ENCODE results near the gene EHBP1L1.

DNA sequence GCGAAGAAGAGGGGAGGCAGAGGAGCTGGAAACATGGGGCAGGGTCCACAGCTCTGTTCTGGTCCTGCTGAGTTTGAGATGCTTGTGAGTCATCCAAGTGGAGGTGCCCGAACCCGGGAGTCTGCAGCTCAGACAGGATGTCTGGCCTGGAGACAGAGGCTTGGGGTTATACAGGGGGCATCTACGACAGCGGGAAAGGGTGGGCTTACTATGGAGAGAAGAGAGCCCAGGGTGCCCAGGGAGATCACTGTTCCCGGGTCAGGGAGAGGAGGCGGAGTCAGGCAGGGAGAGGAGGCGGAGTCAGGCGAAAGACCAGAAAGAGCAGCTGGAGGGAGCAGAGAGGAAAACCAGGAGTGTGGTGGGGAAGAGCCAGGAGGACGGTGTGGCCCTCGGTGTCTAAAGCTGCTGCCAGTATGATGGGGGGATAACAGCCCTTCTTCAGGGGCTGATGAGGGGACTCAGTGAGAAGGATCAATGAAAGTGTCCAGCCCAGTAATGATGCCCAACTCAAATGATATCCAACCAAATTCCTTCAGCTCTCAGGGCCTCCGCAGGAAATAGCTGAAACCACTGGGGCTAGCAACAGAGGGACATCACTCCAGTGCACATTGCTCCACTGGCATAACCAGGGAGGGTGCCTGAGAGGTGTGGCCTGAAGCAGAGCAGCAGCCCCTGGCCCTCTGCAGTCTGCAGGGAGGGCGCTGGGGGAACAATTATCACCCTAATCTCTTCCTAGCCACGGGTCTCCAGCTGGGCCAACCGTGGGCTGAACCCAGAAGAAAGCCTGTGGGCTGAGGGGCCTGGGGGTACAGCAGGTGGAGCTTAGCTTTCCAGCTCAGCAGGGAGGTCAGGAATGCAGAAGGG, 15.1 kb upstream of the EHBP1L1 start:
- TF ChIP-seq, protein P1, sequence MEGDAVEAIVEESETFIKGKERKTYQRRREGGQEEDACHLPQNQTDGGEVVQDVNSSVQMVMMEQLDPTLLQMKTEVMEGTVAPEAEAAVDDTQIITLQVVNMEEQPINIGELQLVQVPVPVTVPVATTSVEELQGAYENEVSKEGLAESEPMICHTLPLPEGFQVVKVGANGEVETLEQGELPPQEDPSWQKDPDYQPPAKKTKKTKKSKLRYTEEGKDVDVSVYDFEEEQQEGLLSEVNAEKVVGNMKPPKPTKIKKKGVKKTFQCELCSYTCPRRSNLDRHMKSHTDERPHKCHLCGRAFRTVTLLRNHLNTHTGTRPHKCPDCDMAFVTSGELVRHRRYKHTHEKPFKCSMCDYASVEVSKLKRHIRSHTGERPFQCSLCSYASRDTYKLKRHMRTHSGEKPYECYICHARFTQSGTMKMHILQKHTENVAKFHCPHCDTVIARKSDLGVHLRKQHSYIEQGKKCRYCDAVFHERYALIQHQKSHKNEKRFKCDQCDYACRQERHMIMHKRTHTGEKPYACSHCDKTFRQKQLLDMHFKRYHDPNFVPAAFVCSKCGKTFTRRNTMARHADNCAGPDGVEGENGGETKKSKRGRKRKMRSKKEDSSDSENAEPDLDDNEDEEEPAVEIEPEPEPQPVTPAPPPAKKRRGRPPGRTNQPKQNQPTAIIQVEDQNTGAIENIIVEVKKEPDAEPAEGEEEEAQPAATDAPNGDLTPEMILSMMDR (IDR thresholded peaks at IDR 0.05) = no peak
- no peak for TF ChIP-seq ZFX (IDR thresholded peaks at IDR 0.05; ENCODE audit: borderline replicate concordance)
